Measurements from ENCODE around the gene FAXDC2. TPM values are rescaled to one million over a fixed set of nuclear protein-coding genes. Genes with fewer than 3 reads are reported as not detected.

Gene FAXDC2
- total and polyA plus RNA-seq, 2 of the 13 experiments (the other 11 are each of a cell fraction or from before 2014, with no cell fraction given): 4.7 to 58.8 TPM

DNA sequence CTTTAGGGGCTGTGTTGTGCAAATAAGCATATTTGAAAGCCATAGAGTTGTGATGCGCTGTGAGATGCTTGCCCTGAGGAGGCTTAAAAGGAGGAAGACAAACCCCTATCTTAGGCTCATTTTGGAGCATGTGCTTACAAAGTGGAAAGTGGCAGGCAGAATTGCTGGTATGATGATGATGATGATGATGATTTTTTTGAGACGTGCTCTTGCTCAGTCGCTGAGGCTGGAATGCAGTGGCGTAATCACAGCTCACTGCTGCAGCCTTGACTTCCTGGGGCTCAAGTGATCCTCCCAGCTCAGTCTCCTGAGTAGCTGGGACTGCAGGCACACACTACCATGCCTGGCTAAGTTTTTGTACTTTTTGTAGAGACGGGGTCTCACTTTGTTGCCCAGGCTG is 9.7 kb upstream of the FAXDC2 start (continued):
- TF ChIP-seq, protein P1, sequence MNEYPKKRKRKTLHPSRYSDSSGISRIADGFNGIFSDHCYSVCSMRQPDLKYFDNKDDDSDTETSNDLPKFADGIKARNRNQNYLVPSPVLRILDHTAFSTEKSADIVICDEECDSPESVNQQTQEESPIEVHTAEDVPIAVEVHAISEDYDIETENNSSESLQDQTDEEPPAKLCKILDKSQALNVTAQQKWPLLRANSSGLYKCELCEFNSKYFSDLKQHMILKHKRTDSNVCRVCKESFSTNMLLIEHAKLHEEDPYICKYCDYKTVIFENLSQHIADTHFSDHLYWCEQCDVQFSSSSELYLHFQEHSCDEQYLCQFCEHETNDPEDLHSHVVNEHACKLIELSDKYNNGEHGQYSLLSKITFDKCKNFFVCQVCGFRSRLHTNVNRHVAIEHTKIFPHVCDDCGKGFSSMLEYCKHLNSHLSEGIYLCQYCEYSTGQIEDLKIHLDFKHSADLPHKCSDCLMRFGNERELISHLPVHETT (CRISPR knock-in tag; conservative IDR thresholded peaks at IDR 0.05): no peak
- no peak for TF ChIP-seq NFIC (IDR thresholded peaks at IDR 0.05; ENCODE audit: low read length)
- no peak for TF ChIP-seq ZNF619 (CRISPR knock-in tag; IDR thresholded peaks at IDR 0.05)
- TF ChIP-seq KDM5B (CRISPR knock-in tag; IDR thresholded peaks at IDR 0.05; ENCODE audit: borderline replicate concordance): no peak
- no peak for TF ChIP-seq KLF16 (CRISPR knock-in tag; IDR thresholded peaks at IDR 0.05)
- no peak for TF ChIP-seq BCL6 (CRISPR knock-in tag; IDR thresholded peaks at IDR 0.05)
- TF ChIP-seq, protein P2, sequence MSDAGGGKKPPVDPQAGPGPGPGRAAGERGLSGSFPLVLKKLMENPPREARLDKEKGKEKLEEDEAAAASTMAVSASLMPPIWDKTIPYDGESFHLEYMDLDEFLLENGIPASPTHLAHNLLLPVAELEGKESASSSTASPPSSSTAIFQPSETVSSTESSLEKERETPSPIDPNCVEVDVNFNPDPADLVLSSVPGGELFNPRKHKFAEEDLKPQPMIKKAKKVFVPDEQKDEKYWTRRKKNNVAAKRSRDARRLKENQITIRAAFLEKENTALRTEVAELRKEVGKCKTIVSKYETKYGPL (CRISPR knock-in tag; IDR thresholded peaks at IDR 0.05): no peak
- TF ChIP-seq, protein P3, sequence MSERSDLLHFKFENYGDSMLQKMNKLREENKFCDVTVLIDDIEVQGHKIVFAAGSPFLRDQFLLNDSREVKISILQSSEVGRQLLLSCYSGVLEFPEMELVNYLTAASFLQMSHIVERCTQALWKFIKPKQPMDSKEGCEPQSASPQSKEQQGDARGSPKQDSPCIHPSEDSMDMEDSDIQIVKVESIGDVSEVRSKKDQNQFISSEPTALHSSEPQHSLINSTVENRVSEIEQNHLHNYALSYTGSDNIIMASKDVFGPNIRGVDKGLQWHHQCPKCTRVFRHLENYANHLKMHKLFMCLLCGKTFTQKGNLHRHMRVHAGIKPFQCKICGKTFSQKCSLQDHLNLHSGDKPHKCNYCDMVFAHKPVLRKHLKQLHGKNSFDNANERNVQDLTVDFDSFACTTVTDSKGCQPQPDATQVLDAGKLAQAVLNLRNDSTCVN (CRISPR knock-in tag; IDR thresholded peaks at IDR 0.05; ENCODE audit: borderline replicate concordance): no peak
- no peak for TF ChIP-seq ZFP36 (IDR thresholded peaks at IDR 0.05; ENCODE audit: borderline replicate concordance, low read depth, low read length, partially characterized antibody)
- TF ChIP-seq TCF12 (IDR thresholded peaks at IDR 0.05): no peak
- TF ChIP-seq TCF12 (CRISPR knock-in tag; IDR thresholded peaks at IDR 0.05): no peak
- no peak for TF ChIP-seq ZBTB42 (CRISPR knock-in tag; IDR thresholded peaks at IDR 0.05)
- TF ChIP-seq ADNP (CRISPR knock-in tag; IDR thresholded peaks at IDR 0.05): no peak
- TF ChIP-seq, protein P4, sequence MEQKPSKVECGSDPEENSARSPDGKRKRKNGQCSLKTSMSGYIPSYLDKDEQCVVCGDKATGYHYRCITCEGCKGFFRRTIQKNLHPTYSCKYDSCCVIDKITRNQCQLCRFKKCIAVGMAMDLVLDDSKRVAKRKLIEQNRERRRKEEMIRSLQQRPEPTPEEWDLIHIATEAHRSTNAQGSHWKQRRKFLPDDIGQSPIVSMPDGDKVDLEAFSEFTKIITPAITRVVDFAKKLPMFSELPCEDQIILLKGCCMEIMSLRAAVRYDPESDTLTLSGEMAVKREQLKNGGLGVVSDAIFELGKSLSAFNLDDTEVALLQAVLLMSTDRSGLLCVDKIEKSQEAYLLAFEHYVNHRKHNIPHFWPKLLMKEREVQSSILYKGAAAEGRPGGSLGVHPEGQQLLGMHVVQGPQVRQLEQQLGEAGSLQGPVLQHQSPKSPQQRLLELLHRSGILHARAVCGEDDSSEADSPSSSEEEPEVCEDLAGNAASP (CRISPR knock-in tag; IDR thresholded peaks at IDR 0.05; ENCODE audit: borderline replicate concordance): no peak
- TF ChIP-seq ATF7-NPFF (CRISPR knock-in tag; IDR thresholded peaks at IDR 0.05; ENCODE audit: low read depth): no peak; the same call in 1 of the 2 replicates
- TF ChIP-seq ZNF850 (CRISPR knock-in tag; conservative IDR thresholded peaks at IDR 0.05): no peak
- TF ChIP-seq, protein P5, sequence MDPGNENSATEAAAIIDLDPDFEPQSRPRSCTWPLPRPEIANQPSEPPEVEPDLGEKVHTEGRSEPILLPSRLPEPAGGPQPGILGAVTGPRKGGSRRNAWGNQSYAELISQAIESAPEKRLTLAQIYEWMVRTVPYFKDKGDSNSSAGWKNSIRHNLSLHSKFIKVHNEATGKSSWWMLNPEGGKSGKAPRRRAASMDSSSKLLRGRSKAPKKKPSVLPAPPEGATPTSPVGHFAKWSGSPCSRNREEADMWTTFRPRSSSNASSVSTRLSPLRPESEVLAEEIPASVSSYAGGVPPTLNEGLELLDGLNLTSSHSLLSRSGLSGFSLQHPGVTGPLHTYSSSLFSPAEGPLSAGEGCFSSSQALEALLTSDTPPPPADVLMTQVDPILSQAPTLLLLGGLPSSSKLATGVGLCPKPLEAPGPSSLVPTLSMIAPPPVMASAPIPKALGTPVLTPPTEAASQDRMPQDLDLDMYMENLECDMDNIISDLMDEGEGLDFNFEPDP (CRISPR knock-in tag; conservative IDR thresholded peaks at IDR 0.05): no peak
- no peak for TF ChIP-seq MTF1 (CRISPR knock-in tag; IDR thresholded peaks at IDR 0.05)
- TF ChIP-seq, protein P6, sequence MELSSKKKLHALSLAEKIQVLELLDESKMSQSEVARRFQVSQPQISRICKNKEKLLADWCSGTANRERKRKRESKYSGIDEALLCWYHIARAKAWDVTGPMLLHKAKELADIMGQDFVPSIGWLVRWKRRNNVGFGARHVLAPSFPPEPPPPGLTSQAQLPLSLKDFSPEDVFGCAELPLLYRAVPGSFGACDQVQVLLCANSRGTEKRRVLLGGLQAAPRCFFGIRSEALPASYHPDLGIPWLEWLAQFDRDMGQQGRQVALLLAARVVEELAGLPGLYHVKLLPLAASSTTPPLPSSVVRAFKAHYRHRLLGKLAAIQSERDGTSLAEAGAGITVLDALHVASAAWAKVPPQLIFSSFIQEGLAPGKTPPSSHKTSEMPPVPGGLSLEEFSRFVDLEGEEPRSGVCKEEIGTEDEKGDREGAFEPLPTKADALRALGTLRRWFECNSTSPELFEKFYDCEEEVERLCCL (CRISPR knock-in tag; IDR thresholded peaks at IDR 0.05; ENCODE audit: borderline replicate concordance): no peak
- 0 out of 2 replicates have a peak, but pooled peaks have one; percentile 42 for TF ChIP-seq ZNF792 (CRISPR knock-in tag; IDR thresholded peaks at IDR 0.05)
- no peak for TF ChIP-seq NR2F6 (IDR thresholded peaks at IDR 0.05)
- no peak for TF ChIP-seq NR2F6 (CRISPR knock-in tag; IDR thresholded peaks at IDR 0.05)
- TF ChIP-seq NFYC (CRISPR knock-in tag; IDR thresholded peaks at IDR 0.05): no peak
- TF ChIP-seq, protein P7, sequence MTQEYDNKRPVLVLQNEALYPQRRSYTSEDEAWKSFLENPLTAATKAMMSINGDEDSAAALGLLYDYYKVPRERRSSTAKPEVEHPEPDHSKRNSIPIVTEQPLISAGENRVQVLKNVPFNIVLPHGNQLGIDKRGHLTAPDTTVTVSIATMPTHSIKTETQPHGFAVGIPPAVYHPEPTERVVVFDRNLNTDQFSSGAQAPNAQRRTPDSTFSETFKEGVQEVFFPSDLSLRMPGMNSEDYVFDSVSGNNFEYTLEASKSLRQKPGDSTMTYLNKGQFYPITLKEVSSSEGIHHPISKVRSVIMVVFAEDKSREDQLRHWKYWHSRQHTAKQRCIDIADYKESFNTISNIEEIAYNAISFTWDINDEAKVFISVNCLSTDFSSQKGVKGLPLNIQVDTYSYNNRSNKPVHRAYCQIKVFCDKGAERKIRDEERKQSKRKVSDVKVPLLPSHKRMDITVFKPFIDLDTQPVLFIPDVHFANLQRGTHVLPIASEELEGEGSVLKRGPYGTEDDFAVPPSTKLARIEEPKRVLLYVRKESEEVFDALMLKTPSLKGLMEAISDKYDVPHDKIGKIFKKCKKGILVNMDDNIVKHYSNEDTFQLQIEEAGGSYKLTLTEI (CRISPR knock-in tag; conservative IDR thresholded peaks at IDR 0.05): no peak

All from HepG2 (cell line).